SK-N-SH (cell line): Measurements from ENCODE around the gene SLC38A7. TPM values are rescaled to one million over a fixed set of nuclear protein-coding genes. Genes with fewer than 3 reads are reported as not detected.
"Not testable (repeated sequence)": the region's sequence is repeated elsewhere in the genome, so short reads cannot be mapped to it uniquely, and the experiment has no call there.

Experiments
- CTCF ChIA-PET: fragments of 300-600, 350-600 bp; formaldehyde crosslinking; extraction: SDS; loops from one replicate; lab custom pipeline; 2021; lab: Yijun Ruan, JAX
- POLR2A ChIA-PET: fragments of 350-600 bp; sonication (Branson Sonifier 250); formaldehyde crosslinking; extraction: SDS; loops from one replicate; lab custom pipeline; 2020; ENCODE audit warnings: antibody characterized with exemption, inconsistent platforms; lab: Yijun Ruan, JAX
- DNase-seq: peaks from one replicate; pipeline ENCODE4 v3.0.0; 2012
- H2AFZ ChIP-seq: fragments of 200-600 bp; sonication (generic); 2 replicates; pipeline ENCODE4 v1.8.1; 2016; ENCODE audit warnings: antibody characterized with exemption, mild to moderate bottlenecking, low read depth
- H3F3A ChIP-seq: fragments of 200-600 bp; sonication (generic); replicated peaks from 2 replicates; pipeline ENCODE3; 2016; ENCODE audit warnings: antibody characterized with exemption, mild to moderate bottlenecking; ENCODE audit not compliant: insufficient read depth
- H3K27ac ChIP-seq, 2 experiments: fragments of 200-500 bp in 1 of 2; fragments of 200-600 bp in 1 of 2; sonication (Bioruptor generic) in 1 of 2; sonication (generic), shearing (Covaris generic) in 1 of 2; 2 replicates each; pipeline versions ENCODE4 v1.5.1 to v1.6.1; 2014 to 2016; ENCODE audit warnings: low read depth in 2 of 2, inconsistent platforms in 1 of 2, low read length in 1 of 2, mild to moderate bottlenecking in 1 of 2, mixed read lengths in 1 of 2
- H3K27me3 ChIP-seq: fragments of 200-600 bp; sonication (generic), shearing (Covaris generic); 2 replicates; pipeline ENCODE4 v1.6.1; 2016; ENCODE audit warnings: mixed run types; ENCODE audit not compliant: insufficient read depth
- H3K36me3 ChIP-seq, 2 experiments: fragments of 200-500 bp in 1 of 2; fragments of 200-600 bp in 1 of 2; sonication (Bioruptor generic) in 1 of 2; sonication (generic) in 1 of 2; replicated peaks in 1 of 2; 2 replicates each; pipeline versions ENCODE3 to v1.5.1; 2014 to 2016; ENCODE audit warnings: low read length in 1 of 2, mild to moderate bottlenecking in 1 of 2; ENCODE audit not compliant: insufficient read depth in 2 of 2, control insufficient read depth in 1 of 2
- H3K4me1 ChIP-seq, 2 experiments: fragments of 200-500 bp in 1 of 2; fragments of 200-600 bp in 1 of 2; sonication (Bioruptor generic) in 1 of 2; sonication (generic), shearing (Covaris generic) in 1 of 2; 2 replicates each; pipeline versions ENCODE4 v1.5.1 to v1.6.1; 2014 to 2016; ENCODE audit warnings: low read depth in 1 of 2, low read length in 1 of 2, mixed run types in 1 of 2; ENCODE audit not compliant: insufficient read depth in 2 of 2, control insufficient read depth in 1 of 2
- H3K4me2 ChIP-seq: fragments of 200-600 bp; sonication (generic), shearing (Covaris generic); 2 replicates; pipeline ENCODE4 v1.6.1; 2017; ENCODE audit warnings: mixed run types
- H3K4me3 ChIP-seq, 2 experiments: fragments of 200-500 bp in 1 of 2; fragments of 200-600 bp in 1 of 2; sonication (Bioruptor generic) in 1 of 2; sonication (generic), shearing (Covaris generic) in 1 of 2; 2 replicates each; pipeline versions ENCODE4 v1.5.1 to v1.8.1; 2014 to 2016; ENCODE audit warnings: low read depth in 2 of 2, inconsistent platforms in 1 of 2, low read length in 1 of 2, mild to moderate bottlenecking in 1 of 2, mixed read lengths in 1 of 2, moderate library complexity in 1 of 2
- H3K79me2 ChIP-seq: fragments of 200-600 bp; sonication (generic); 2 replicates; pipeline ENCODE4 v1.8.1; 2017; ENCODE audit warnings: mild to moderate bottlenecking; ENCODE audit not compliant: insufficient read depth
- H3K9ac ChIP-seq: fragments of 200-600 bp; sonication (generic); 2 replicates; pipeline ENCODE4 v1.6.1; 2017; ENCODE audit warnings: mixed run types
- H3K9me2 ChIP-seq: fragments of 200-600 bp; sonication (generic); 2 replicates; pipeline ENCODE4 v1.6.1; 2017; ENCODE audit warnings: mixed run types
- H3K9me3 ChIP-seq: fragments of 200-600 bp; sonication (generic); 2 replicates; pipeline ENCODE4 v1.6.1; 2017; ENCODE audit warnings: mixed run types, mild to moderate bottlenecking, moderate library complexity
- H4K20me1 ChIP-seq: fragments of 200-600 bp; sonication (generic); 2 replicates; pipeline ENCODE4 v1.6.1; 2017; ENCODE audit warnings: mild to moderate bottlenecking, mixed run types; ENCODE audit not compliant: insufficient read depth
- CTCF ChIP-seq: fragments of 200-600 bp; sonication (generic); IDR thresholded peaks from 2 replicates; pipeline ENCODE4 v1.6.1; 2017; ENCODE audit warnings: antibody characterized with exemption, mild to moderate bottlenecking, moderate library complexity
- ELF1 ChIP-seq: IDR thresholded peaks from 2 replicates; pipeline ENCODE4 v1.4.0; 2012
- EP300 ChIP-seq, 2 experiments: IDR thresholded peaks; 2 replicates each; pipeline versions ENCODE4 v1.4.0 to v1.6.1; 2012; ENCODE audit warnings: borderline replicate concordance in 1 of 2, low read depth in 1 of 2, low read length in 1 of 2
- EZH2phosphoT487 ChIP-seq: fragments of 200-600 bp; sonication (generic); IDR thresholded peaks from 2 replicates; pipeline ENCODE4 v1.6.1; 2017; ENCODE audit warnings: low read depth, mixed run types, mild to moderate bottlenecking, antibody characterized with exemption, moderate library complexity, borderline replicate concordance
- FOXM1 ChIP-seq: IDR thresholded peaks from 2 replicates; pipeline ENCODE4 v1.4.0; 2012; ENCODE audit warnings: low read depth, mild to moderate bottlenecking
- GABPA ChIP-seq: IDR thresholded peaks from 2 replicates; pipeline ENCODE4 v1.4.0; 2012; ENCODE audit warnings: low read depth, mild to moderate bottlenecking
- MEF2A ChIP-seq: IDR thresholded peaks from 2 replicates; pipeline ENCODE4 v1.4.0; 2012; ENCODE audit warnings: low read depth, borderline replicate concordance
- PBX3 ChIP-seq: IDR thresholded peaks from 2 replicates; pipeline ENCODE4; 2012
- RFX5 ChIP-seq: IDR thresholded peaks from 2 replicates; pipeline ENCODE4 v1.6.1; 2012; ENCODE audit warnings: mild to moderate bottlenecking, improper control_type of control experiment, low read length
- RXRA ChIP-seq: IDR thresholded peaks from 2 replicates; pipeline ENCODE4 v1.4.0; 2012; ENCODE audit warnings: low read depth, mild to moderate bottlenecking, borderline replicate concordance
- SIN3A ChIP-seq: IDR thresholded peaks from 2 replicates; pipeline ENCODE4 v1.6.1; 2012; ENCODE audit warnings: low read depth, mild to moderate bottlenecking, low read length, moderate library complexity, borderline replicate concordance
- SMC3 ChIP-seq: IDR thresholded peaks from 2 replicates; pipeline ENCODE4 v1.6.1; 2012; ENCODE audit warnings: low read depth, low read length, improper control_type of control experiment
- TAF1 ChIP-seq: IDR thresholded peaks from 2 replicates; pipeline ENCODE4 v1.6.1; 2012; ENCODE audit warnings: low read depth, mild to moderate bottlenecking, low read length, moderate library complexity, borderline replicate concordance
- USF2 ChIP-seq: fragments of 150-350 bp; IDR thresholded peaks from 2 replicates; pipeline ENCODE4 v1.6.1; 2017; ENCODE audit warnings: antibody characterized with exemption, low read length, low read depth, borderline replicate concordance
- WGBS: methylation state at CpG from one replicate; pipeline ENCODE4 v1.1.6; 2017; ENCODE audit warnings: low lambda C conversion rate; 5-methylcytosine and 5-hydroxymethylcytosine counted together
- polyA plus RNA-seq, 3 experiments: library from polyadenylated mRNA; depleted of rRNA; stranded (reverse); fragments of >200 nt; gene quantifications; 2 replicates each; pipeline ENCODE4 v1.2.3, GENCODE V29; 2012
- TF ChIP-seq, protein P1 (sequence below): IDR thresholded peaks from 2 replicates; pipeline ENCODE4 v1.6.1; 2012; ENCODE audit warnings: mild to moderate bottlenecking, low read depth, low read length, moderate library complexity

The SLC38A7 gene
- polyA plus RNA-seq, 1 of the 3 experiments (the other 2 are of a cell fraction) = 14.1 TPM

DNA sequence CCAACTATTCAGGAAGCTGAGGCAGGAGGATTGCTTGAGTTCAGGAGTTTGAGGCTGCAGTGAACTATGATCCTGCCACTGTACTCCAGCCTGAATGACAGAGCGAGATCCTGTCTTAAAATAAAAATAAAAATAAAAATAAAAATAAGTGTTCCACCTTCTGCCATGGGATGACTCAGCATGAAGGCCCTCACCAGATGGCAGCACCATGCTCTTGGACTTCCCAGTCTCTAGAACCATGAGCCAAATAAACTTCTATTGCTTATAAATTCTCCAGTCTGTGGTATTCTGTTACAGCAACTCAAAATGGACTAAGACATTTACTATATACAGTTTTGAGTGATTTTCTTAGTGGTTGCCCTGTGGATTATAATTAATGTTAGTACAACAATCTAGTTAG, 7.9 kb upstream of the SLC38A7 start:
- Histone ChIP-seq H3K27ac (no peak overlapping the region), H3K4me2 (no peak overlapping the region), H3K27me3 (no peaks in the 10 kb centered on the region), H3K4me3 (no peak overlapping the region), H3K36me3 (no peaks in the 10 kb centered on the region), H3K79me2 (no peaks in the 10 kb centered on the region), H3K4me1 (no peaks in the 10 kb centered on the region), H3F3A (no peaks in the 10 kb centered on the region), H3K9me3 (no peaks in the 10 kb centered on the region), H2AFZ (no peak overlapping the region), H3K9me2 (no peaks in the 10 kb centered on the region), H3K9ac (no peak overlapping the region), H4K20me1 (no peaks in the 10 kb centered on the region)
- POLR2A ChIA-PET = interaction anchor here (1.2 kb wide), 1 partner anchor 8 kb away, joined by 4 read pairs; the partner anchor contains the start of gene SLC38A7
- CTCF ChIA-PET = no interaction called here
- WGBS = 82% methylated on average over 1 of the region's 1 CpG
- no peak for DNase-seq
- TF ChIP-seq USF2 (no peak), TAF1 (no peak), FOXM1 (no peak), SMC3 (no peak), RFX5 (no peak), EP300 (IDR thresholded peaks at IDR 0.05; ENCODE audit: borderline replicate concordance in 1 of 2, low read depth in 1 of 2, low read length in 1 of 2) (no peak), SIN3A (no peak), MEF2A (no peak), EZH2phosphoT487 (no peak), CTCF (no peak), RXRA (no peak), ELF1 (no peak), GABPA (no peak), PBX3 (no peak)
- TF ChIP-seq, protein P1, sequence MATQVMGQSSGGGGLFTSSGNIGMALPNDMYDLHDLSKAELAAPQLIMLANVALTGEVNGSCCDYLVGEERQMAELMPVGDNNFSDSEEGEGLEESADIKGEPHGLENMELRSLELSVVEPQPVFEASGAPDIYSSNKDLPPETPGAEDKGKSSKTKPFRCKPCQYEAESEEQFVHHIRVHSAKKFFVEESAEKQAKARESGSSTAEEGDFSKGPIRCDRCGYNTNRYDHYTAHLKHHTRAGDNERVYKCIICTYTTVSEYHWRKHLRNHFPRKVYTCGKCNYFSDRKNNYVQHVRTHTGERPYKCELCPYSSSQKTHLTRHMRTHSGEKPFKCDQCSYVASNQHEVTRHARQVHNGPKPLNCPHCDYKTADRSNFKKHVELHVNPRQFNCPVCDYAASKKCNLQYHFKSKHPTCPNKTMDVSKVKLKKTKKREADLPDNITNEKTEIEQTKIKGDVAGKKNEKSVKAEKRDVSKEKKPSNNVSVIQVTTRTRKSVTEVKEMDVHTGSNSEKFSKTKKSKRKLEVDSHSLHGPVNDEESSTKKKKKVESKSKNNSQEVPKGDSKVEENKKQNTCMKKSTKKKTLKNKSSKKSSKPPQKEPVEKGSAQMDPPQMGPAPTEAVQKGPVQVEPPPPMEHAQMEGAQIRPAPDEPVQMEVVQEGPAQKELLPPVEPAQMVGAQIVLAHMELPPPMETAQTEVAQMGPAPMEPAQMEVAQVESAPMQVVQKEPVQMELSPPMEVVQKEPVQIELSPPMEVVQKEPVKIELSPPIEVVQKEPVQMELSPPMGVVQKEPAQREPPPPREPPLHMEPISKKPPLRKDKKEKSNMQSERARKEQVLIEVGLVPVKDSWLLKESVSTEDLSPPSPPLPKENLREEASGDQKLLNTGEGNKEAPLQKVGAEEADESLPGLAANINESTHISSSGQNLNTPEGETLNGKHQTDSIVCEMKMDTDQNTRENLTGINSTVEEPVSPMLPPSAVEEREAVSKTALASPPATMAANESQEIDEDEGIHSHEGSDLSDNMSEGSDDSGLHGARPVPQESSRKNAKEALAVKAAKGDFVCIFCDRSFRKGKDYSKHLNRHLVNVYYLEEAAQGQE = no peak

- H3K27me3 ChIP-seq, H3K4me3 ChIP-seq, H2AFZ ChIP-seq, H4K20me1 ChIP-seq, H3K9me3 ChIP-seq, H3K9ac ChIP-seq, H3K27ac ChIP-seq, DNase-seq, POLR2A ChIA-PET, H3K4me2 ChIP-seq, H3K9me2 ChIP-seq, H3F3A ChIP-seq, H3K36me3 ChIP-seq, CTCF ChIA-PET: not testable (repeated sequence)
- 53% methylated on average over 8 of the region's 8 CpGs for WGBS
- peaks cover 22% of the 10 kb centered on the region for H3K79me2 ChIP-seq
- H3K4me1 ChIP-seq = peaks cover 4 to 15% of the 10 kb centered on the region in 2 experiments; a peak in 2 of 4 replicates
Measured at GRCh38 chr16:58686985-58687706, 2.6 kb upstream of the SLC38A7 start.
